GM12873 (cell line): ENCODE data around the gene ZFPM1.

Experiments used
- CTCF ChIP-seq: IDR thresholded peaks from 2 replicates; pipeline ENCODE4 v1.5.1; 2012; ENCODE audit warnings: low read depth, mild to moderate bottlenecking, moderate library complexity, low read length, control low read depth; ENCODE audit not compliant: insufficient read depth; ENCODE audit errors: missing control alignments

ZFPM1 gene

GRCh38 chr16:88530051-88530857, 77.2 kb downstream of the ZFPM1 start:
- TF ChIP-seq CTCF = no peak

- TF ChIP-seq CTCF = no peak
Measured at GRCh38 chr16:88530858-88531203, 77.8 kb downstream of the ZFPM1 start.

- no peak for TF ChIP-seq CTCF
Measured at GRCh38 chr16:88531346-88531745, 78.3 kb downstream of the ZFPM1 start.

GRCh38 chr16:88531931-88532433, 78.9 kb downstream of the ZFPM1 start:
- no peak for TF ChIP-seq CTCF

GRCh38 chr16:88532434-88533241, 79.6 kb downstream of the ZFPM1 start:
- no peak for TF ChIP-seq CTCF

- no peak for TF ChIP-seq CTCF
Measured at GRCh38 chr16:88533381-88533917, 80.4 kb downstream of the ZFPM1 start.
